Spleen (tissue), 7 donors: Measurements from ENCODE around the gene TMEM117.

Experiments
- CTCF ChIP-seq, 11 experiments: fragments of 200-600 bp in 7 of 11; fragments of 450-650 bp in 4 of 11; sonication (generic) in 4 of 11; IDR thresholded peaks in 8 of 11; conservative IDR thresholded peaks in 3 of 11; 1 replicate in 7 of 11; 2 replicates in 4 of 11; pipeline versions ENCODE4 v1.4.0 to v1.8.0; 2016 to 2021; ENCODE audit warnings: antibody characterized with exemption in 11 of 11, inconsistent platforms in 4 of 11, mild to moderate bottlenecking in 1 of 11
- POLR2AphosphoS5 ChIP-seq, 3 donors: sonication (generic); formaldehyde crosslinking; IDR thresholded peaks; one replicate each; pipeline ENCODE4 v1.5.1; 2017; ENCODE audit warnings: antibody characterized with exemption in 3 of 3
- donor health status: DM: no; HTN: no; CAD: no; lungs with moderate emphysema.
- donor health status: DM: no; HTN: no; CAD: no.
- donor health status: DM: no; HTN: no; CAD: no.

GRCh38 chr12:44159862-44160261, 324.0 kb downstream of the TMEM117 start:
- TF ChIP-seq CTCF (IDR thresholded peaks at IDR 0.05 in 8 of 11, conservative IDR thresholded peaks at IDR 0.05 in 3 of 11) = no peak
- no peak for TF ChIP-seq POLR2AphosphoS5 (IDR thresholded peaks at IDR 0.05)
